GM23338 (cell line): ENCODE data around the gene ADM2. TPM values are rescaled to one million over a fixed set of nuclear protein-coding genes. Genes with fewer than 3 reads are reported as not detected.

Source experiments
- ATAC-seq: fragments of 200-7000 bp; cut with Tn5 transposase; 3 replicates; pipeline ENCODE4 v1.9.1; 2020
- DNase-seq: peaks from one replicate; pipeline ENCODE4 v3.0.0-alpha.2; 2015; ENCODE audit warnings: low spot score
- H2AFZ ChIP-seq: fragments of 200-600 bp; sonication (generic); 2 replicates; pipeline ENCODE4 v1.8.0; 2016; ENCODE audit warnings: antibody characterized with exemption, mild to moderate bottlenecking, moderate library complexity
- H3F3A ChIP-seq: fragments of 200-600 bp; sonication (generic); replicated peaks from 2 replicates; pipeline ENCODE4 v1.8.0; 2017; ENCODE audit warnings: antibody characterized with exemption, mixed run types, low read depth
- H3K27ac ChIP-seq: fragments of 200-600 bp; sonication (generic); 2 replicates; pipeline ENCODE4 v1.6.1; 2016; ENCODE audit warnings: low read depth
- H3K27me3 ChIP-seq: fragments of 200-600 bp; sonication (generic); 2 replicates; pipeline ENCODE4 v1.8.0; 2016; ENCODE audit warnings: mild to moderate bottlenecking, mixed run types, moderate library complexity; ENCODE audit not compliant: insufficient read depth
- H3K36me3 ChIP-seq: fragments of 200-600 bp; sonication (generic); 2 replicates; pipeline ENCODE4 v1.8.0; 2016; ENCODE audit warnings: mild to moderate bottlenecking; ENCODE audit not compliant: insufficient read depth
- H3K4me1 ChIP-seq: fragments of 200-600 bp; sonication (generic); 2 replicates; pipeline ENCODE4 v1.8.0; 2016; ENCODE audit warnings: mild to moderate bottlenecking, moderate library complexity; ENCODE audit not compliant: insufficient read depth
- H3K4me2 ChIP-seq: fragments of 200-600 bp; sonication (generic); 2 replicates; pipeline ENCODE4 v1.7.1; 2017; ENCODE audit warnings: mixed run types
- H3K4me3 ChIP-seq: fragments of 200-600 bp; sonication (generic); 2 replicates; pipeline ENCODE4 v1.6.1; 2016; ENCODE audit warnings: mixed run types
- H3K79me2 ChIP-seq: fragments of 200-600 bp; sonication (generic); replicated peaks from 2 replicates; pipeline ENCODE4 v1.8.0; 2017; ENCODE audit warnings: mild to moderate bottlenecking; ENCODE audit not compliant: insufficient read depth
- H3K9me2 ChIP-seq: fragments of 200-600 bp; sonication (generic); 2 replicates; pipeline ENCODE4 v1.8.0; 2017; ENCODE audit not compliant: insufficient read depth
- H4K20me1 ChIP-seq: fragments of 200-600 bp; sonication (generic); replicated peaks from 2 replicates; pipeline ENCODE4 v1.8.0; 2017; ENCODE audit warnings: mild to moderate bottlenecking; ENCODE audit not compliant: insufficient read depth
- H3K27ac Mint-ChIP-seq: 2 replicates; pipeline ENCODE4 v1.8.0; 2020; ENCODE audit warnings: inconsistent platforms, mild to moderate bottlenecking, moderate library complexity, mixed read lengths
- H3K27me3 Mint-ChIP-seq: 3 replicates; pipeline ENCODE4 v1.8.0; 2022; ENCODE audit warnings: low read depth, mild to moderate bottlenecking, moderate library complexity, mixed read lengths, inconsistent platforms; ENCODE audit not compliant: insufficient read depth, poor library complexity
- H3K36me3 Mint-ChIP-seq: 3 replicates; pipeline ENCODE4 v1.8.0; 2021; ENCODE audit warnings: low read depth, mild to moderate bottlenecking, inconsistent platforms, moderate library complexity, mixed read lengths
- H3K4me1 Mint-ChIP-seq: 3 replicates; pipeline ENCODE4 v1.8.0; 2020; ENCODE audit warnings: mild to moderate bottlenecking, inconsistent platforms, mixed read lengths
- H3K4me3 Mint-ChIP-seq: 3 replicates; pipeline ENCODE4 v1.8.0; 2021; ENCODE audit warnings: moderate library complexity, mild to moderate bottlenecking, inconsistent platforms, mixed read lengths
- H3K9me3 Mint-ChIP-seq: 3 replicates; pipeline ENCODE4 v1.8.0; 2020; ENCODE audit warnings: moderate library complexity, mild to moderate bottlenecking, inconsistent platforms, mixed read lengths
- CREB1 ChIP-seq: fragments of 250-450 bp; sonication (Bioruptor Pico); IDR thresholded peaks from 2 replicates; pipeline ENCODE4 v1.5.0; 2020; ENCODE audit warnings: low read depth, mild to moderate bottlenecking, moderate library complexity
- CTCF ChIP-seq, 2 experiments: fragments of 200-600 bp in 1 of 2; sonication (generic) in 1 of 2; conservative IDR thresholded peaks; 2 replicates each; pipeline versions ENCODE4 v1.5.1 to v1.6.1; 2016 to 2017; ENCODE audit warnings: antibody characterized with exemption in 2 of 2, low read depth in 2 of 2, mild to moderate bottlenecking in 2 of 2, moderate library complexity in 1 of 2
- EZH2 ChIP-seq: fragments of 200-600 bp; sonication (generic); IDR thresholded peaks from one replicate; pipeline ENCODE4 v1.8.0; 2017; ENCODE audit warnings: antibody characterized with exemption, mild to moderate bottlenecking, low read depth; ENCODE audit not compliant: unreplicated experiment
- EZH2phosphoT487 ChIP-seq: fragments of 200-600 bp; sonication (generic); IDR thresholded peaks from one replicate; pipeline ENCODE4 v1.8.1; 2018; ENCODE audit warnings: antibody characterized with exemption; ENCODE audit not compliant: unreplicated experiment
- JUNB ChIP-seq: IDR thresholded peaks from one replicate; pipeline ENCODE4 v1.6.1; 2016; ENCODE audit warnings: antibody characterized with exemption; ENCODE audit not compliant: unreplicated experiment
- POLR2AphosphoS5 ChIP-seq: IDR thresholded peaks from 2 replicates; pipeline ENCODE4 v1.6.1; 2016; ENCODE audit warnings: antibody characterized with exemption, low read depth
- REST ChIP-seq: IDR thresholded peaks from one replicate; pipeline ENCODE4 v1.6.1; 2018; ENCODE audit warnings: antibody characterized with exemption; ENCODE audit not compliant: unreplicated experiment
- STAT1 ChIP-seq: IDR thresholded peaks from one replicate; pipeline ENCODE4 v1.6.1; 2016; ENCODE audit warnings: antibody characterized with exemption; ENCODE audit not compliant: unreplicated experiment
- ZNF114 ChIP-seq: fragments of 250-450 bp; sonication (Bioruptor Pico); IDR thresholded peaks from 2 replicates; pipeline ENCODE4 v1.5.0; 2020; ENCODE audit warnings: mild to moderate bottlenecking, moderate library complexity
- ZNF331 ChIP-seq: fragments of 250-450 bp; sonication (Bioruptor Pico); IDR thresholded peaks from 2 replicates; pipeline ENCODE4 v1.5.0; 2020; ENCODE audit warnings: low read depth, mild to moderate bottlenecking, moderate library complexity
- ZNF462 ChIP-seq: fragments of 250-450 bp; sonication (Bioruptor Pico); IDR thresholded peaks from 2 replicates; pipeline ENCODE4 v1.5.0; 2020; ENCODE audit warnings: mild to moderate bottlenecking, moderate library complexity
- polyA plus RNA-seq: library from polyadenylated mRNA; unstranded; fragments of >200 nt; fragmentation: Nextera tagmentation; extraction: Ambion mirVana; gene quantifications from 2 replicates; pipeline ENCODE4 v1.2.1, GENCODE V29; 2016
- total RNA-seq: library from RNA; depleted of rRNA; stranded (reverse); fragments of >200 nt; shearing (Covaris generic); gene quantifications from 2 replicates; pipeline ENCODE4 v1.2.3, GENCODE V29; 2014

Gene ADM2
- total and polyA plus RNA-seq, 2 experiments from 2014 or later: 3.3 to 7.1 TPM

- no peak for ATAC-seq
- no peaks in the 10 kb centered on the region; the same call in 1 of the 2 replicates for H4K20me1 ChIP-seq
- H3K9me2 ChIP-seq: no peaks in the 10 kb centered on the region
- peaks cover 5% of the 10 kb centered on the region; the same call in 1 of the 2 replicates for H3F3A ChIP-seq
- no peaks in the 10 kb centered on the region for H3K27me3 ChIP-seq
- H3K36me3 Mint-ChIP-seq: peaks cover 5% of the 10 kb centered on the region
- H3K4me1 Mint-ChIP-seq: peaks cover 17% of the 10 kb centered on the region
- no peaks in the 10 kb centered on the region; the same call in 1 of the 2 replicates for H3K4me1 ChIP-seq
- no peak for TF ChIP-seq REST
- TF ChIP-seq EZH2: no peak
- TF ChIP-seq ZNF331 (CRISPR knock-in tag): no peak
- no peak for TF ChIP-seq STAT1
- no peak for TF ChIP-seq CTCF (conservative IDR thresholded peaks at IDR 0.05; ENCODE audit: low read depth in 2 of 2)
- no peak for TF ChIP-seq POLR2AphosphoS5
- no peak for TF ChIP-seq EZH2phosphoT487
- TF ChIP-seq JUNB: no peak
- TF ChIP-seq ZNF462: no peak
- no peak for TF ChIP-seq CREB1 (CRISPR knock-in tag)
- no peak for TF ChIP-seq ZNF114 (CRISPR knock-in tag)
- no peaks in the 10 kb centered on the region for H3K9me3 Mint-ChIP-seq
- H3K79me2 ChIP-seq: no peaks in the 10 kb centered on the region
- no peak overlapping the region for H3K27ac ChIP-seq
- H2AFZ ChIP-seq: no peak overlapping the region
- H3K4me3 ChIP-seq: no peak overlapping the region
- peaks cover 28% of the 10 kb centered on the region for H3K27me3 Mint-ChIP-seq
- DNase-seq: no peak
- H3K4me2 ChIP-seq: no peak overlapping the region
- H3K27ac Mint-ChIP-seq: no peak overlapping the region
- H3K36me3 ChIP-seq: no peaks in the 10 kb centered on the region
- H3K4me3 Mint-ChIP-seq: no peak overlapping the region
These were observed 38.1 kb upstream of the ADM2 start for GRCh38 chr22:50443197-50443596.
